HUES48 (cell line): ENCODE data around the gene RPS19.

Experiments
- H3K27ac ChIP-seq: one replicate; pipeline ENCODE4 v1.7.0; 2013; ENCODE audit warnings: low read depth, low read length, inconsistent platforms
- H3K27me3 ChIP-seq: 2 replicates; pipeline ENCODE4 v1.6.1; 2013; ENCODE audit warnings: mild to moderate bottlenecking, low read length; ENCODE audit not compliant: control insufficient read depth, insufficient read depth
- H3K36me3 ChIP-seq: 2 replicates; pipeline ENCODE4 v1.6.1; 2013; ENCODE audit warnings: low read length; ENCODE audit not compliant: control insufficient read depth, insufficient read depth
- H3K4me1 ChIP-seq: 2 replicates; pipeline ENCODE4 v1.6.1; 2013; ENCODE audit warnings: mild to moderate bottlenecking, low read length; ENCODE audit not compliant: control insufficient read depth, insufficient read depth
- H3K4me3 ChIP-seq: 2 replicates; pipeline ENCODE4 v1.5.1; 2013; ENCODE audit warnings: mild to moderate bottlenecking, low read depth, low read length
- H3K9ac ChIP-seq: 2 replicates; pipeline ENCODE4 v1.6.1; 2013; ENCODE audit warnings: mild to moderate bottlenecking, low read depth, low read length, moderate library complexity
- H3K9me3 ChIP-seq: 2 replicates; pipeline ENCODE4 v1.6.1; 2013; ENCODE audit warnings: low read length; ENCODE audit not compliant: control insufficient read depth, insufficient read depth

RPS19 gene

DNA sequence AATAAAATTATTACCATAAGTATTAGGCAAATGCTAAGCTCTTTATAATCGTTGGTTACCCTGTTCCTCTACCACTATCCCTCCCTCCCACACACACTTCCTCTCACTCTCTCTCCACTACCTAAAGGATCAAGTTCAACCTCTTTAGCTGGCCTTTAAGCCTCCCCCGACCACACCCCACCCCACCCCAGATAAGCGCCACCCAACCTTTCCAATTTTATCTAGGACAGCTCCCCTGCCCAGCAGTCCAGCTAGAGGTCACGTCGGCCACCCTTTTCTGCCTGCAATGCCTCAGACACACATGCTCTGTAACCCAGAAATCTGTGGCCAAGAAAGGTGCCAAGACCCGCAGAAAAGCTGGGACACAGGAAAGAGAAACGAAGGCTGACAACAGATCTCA, 16.7 kb upstream of the RPS19 start:
- H3K9me3 ChIP-seq = no peaks in the 10 kb centered on the region
- no peak overlapping the region for H3K9ac ChIP-seq
- no peaks in the 10 kb centered on the region for H3K36me3 ChIP-seq
- no peak overlapping the region for H3K27ac ChIP-seq
- no peaks in the 10 kb centered on the region for H3K27me3 ChIP-seq
- no peak overlapping the region for H3K4me3 ChIP-seq
- no peaks in the 10 kb centered on the region for H3K4me1 ChIP-seq

DNA sequence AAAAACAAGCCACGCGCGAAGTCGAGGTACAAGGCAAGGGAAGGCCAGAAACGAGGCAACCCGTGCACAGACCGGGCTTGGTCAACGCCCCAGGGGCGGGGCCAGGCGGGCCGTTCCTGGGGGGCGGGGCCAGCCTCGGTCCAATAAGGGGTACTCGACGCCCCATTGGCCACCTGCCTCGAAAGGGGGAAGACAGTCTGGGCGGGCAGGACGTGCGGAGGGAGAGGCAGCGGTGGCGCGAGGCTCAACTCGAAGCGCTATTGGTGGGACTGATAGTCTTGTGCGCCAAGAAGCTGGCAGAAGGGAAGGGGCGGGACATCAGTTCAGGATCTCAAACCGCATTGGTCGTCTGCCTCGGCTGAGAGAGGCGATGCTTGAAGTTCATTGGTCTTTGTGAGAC, 15.5 kb upstream of the RPS19 start, which contains the start of gene LYPD4:
TSS of gene LYPD4 (minus strand) at position 83 of the 400 bp plus-strand sequence. CDS start 5,398 bp downstream, outside the sequence.
- Histone ChIP-seq H3K27ac (no peak within 1 kb of the TSS), H3K4me1 (no peaks in the 10 kb centered on the region), H3K4me3 (no peak within 1 kb of the TSS), H3K27me3 (no peaks in the 10 kb centered on the region), H3K36me3 (no peaks in the 10 kb centered on the region), H3K9ac (no peak within 1 kb of the TSS), H3K9me3 (no peaks in the 10 kb centered on the region)

DNA sequence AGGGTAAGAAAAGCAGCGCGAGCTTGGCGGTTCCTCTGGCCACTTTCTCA, 15.2 kb upstream of the RPS19 start, which contains the start of gene DMRTC2:
TSS of gene DMRTC2 (plus strand) at position 42 of the 50 bp plus-strand sequence. CDS start 2,387 bp downstream, outside the sequence.
- Histone ChIP-seq H3K27me3 (no peaks in the 10 kb centered on the region), H3K9ac (no peak within 1 kb of the TSS), H3K36me3 (no peaks in the 10 kb centered on the region), H3K9me3 (no peaks in the 10 kb centered on the region), H3K4me1 (no peaks in the 10 kb centered on the region), H3K27ac (no peak within 1 kb of the TSS), H3K4me3 (no peak within 1 kb of the TSS)

- Histone ChIP-seq H3K27me3 (no peaks in the 10 kb centered on the region), H3K4me3 (no peak overlapping the region), H3K9ac (no peak overlapping the region), H3K27ac (no peak overlapping the region), H3K36me3 (no peaks in the 10 kb centered on the region), H3K4me1 (no peaks in the 10 kb centered on the region), H3K9me3 (no peaks in the 10 kb centered on the region)
These were observed 14.9 kb upstream of the RPS19 start for GRCh38 chr19:41845051-41845590.

GRCh38 chr19:41847351-41848105, 12.5 kb upstream of the RPS19 start:
- Histone ChIP-seq H3K9me3 (no peaks in the 10 kb centered on the region), H3K4me3 (no peak overlapping the region), H3K36me3 (no peaks in the 10 kb centered on the region), H3K9ac (no peak overlapping the region), H3K27ac (no peak overlapping the region), H3K27me3 (no peaks in the 10 kb centered on the region; the same call in 1 of the 2 replicates), H3K4me1 (peaks cover 4% of the 10 kb centered on the region; the same call in 1 of the 2 replicates)

- no peaks in the 10 kb centered on the region for H3K9me3 ChIP-seq
- peaks cover 4% of the 10 kb centered on the region; the same call in 1 of the 2 replicates for H3K4me1 ChIP-seq
- H3K4me3 ChIP-seq = no peak overlapping the region
- H3K9ac ChIP-seq = no peak overlapping the region
- H3K36me3 ChIP-seq = no peaks in the 10 kb centered on the region
- no peak overlapping the region for H3K27ac ChIP-seq
- no peaks in the 10 kb centered on the region; the same call in 1 of the 2 replicates for H3K27me3 ChIP-seq
These were observed 11.4 kb upstream of the RPS19 start for GRCh38 chr19:41848666-41849065.

- Histone ChIP-seq H3K27me3 (no peaks in the 10 kb centered on the region; the same call in 1 of the 2 replicates), H3K4me1 (peaks cover 4% of the 10 kb centered on the region; the same call in 1 of the 2 replicates), H3K36me3 (no peaks in the 10 kb centered on the region), H3K27ac (no peak overlapping the region), H3K4me3 (no peak overlapping the region), H3K9me3 (no peaks in the 10 kb centered on the region), H3K9ac (no peak overlapping the region)
These were observed 11.0 kb upstream of the RPS19 start for GRCh38 chr19:41849067-41849466.

- H3K4me3 ChIP-seq = no peak overlapping the region
These were observed 9.7 kb upstream of the RPS19 start for GRCh38 chr19:41850381-41850780.

GRCh38 chr19:41851456-41851855, 8.6 kb upstream of the RPS19 start:
- H3K27ac ChIP-seq = no peak overlapping the region
- H3K4me3 ChIP-seq = no peak overlapping the region
- H3K27me3 ChIP-seq = no peaks in the 10 kb centered on the region; the same call in 1 of the 2 replicates
- H3K4me1 ChIP-seq = peaks cover 4% of the 10 kb centered on the region; the same call in 1 of the 2 replicates
- no peaks in the 10 kb centered on the region for H3K9me3 ChIP-seq
- no peak overlapping the region for H3K9ac ChIP-seq
- no peaks in the 10 kb centered on the region for H3K36me3 ChIP-seq

More at GRCh38 chr19:41850381-41850780, 9.7 kb upstream of the RPS19 start:
- Histone ChIP-seq H3K9ac (no peak overlapping the region), H3K27ac (no peak overlapping the region), H3K4me1 (peaks cover 4% of the 10 kb centered on the region; the same call in 1 of the 2 replicates), H3K27me3 (no peaks in the 10 kb centered on the region; the same call in 1 of the 2 replicates), H3K36me3 (no peaks in the 10 kb centered on the region), H3K9me3 (no peaks in the 10 kb centered on the region)

GRCh38 chr19:41853344-41853743, 6.7 kb upstream of the RPS19 start:
- Histone ChIP-seq H3K36me3 (no peaks in the 10 kb centered on the region), H3K27ac (no peak overlapping the region), H3K9me3 (no peaks in the 10 kb centered on the region), H3K4me1 (peaks cover 4% of the 10 kb centered on the region; the same call in 1 of the 2 replicates), H3K9ac (no peak overlapping the region), H3K4me3 (no peak overlapping the region), H3K27me3 (no peaks in the 10 kb centered on the region; the same call in 1 of the 2 replicates)

GRCh38 chr19:41853768-41854167, 6.3 kb upstream of the RPS19 start:
- H3K27ac ChIP-seq = no peak overlapping the region
- H3K4me1 ChIP-seq = peaks cover 4% of the 10 kb centered on the region; the same call in 1 of the 2 replicates
- no peak overlapping the region for H3K9ac ChIP-seq
- H3K4me3 ChIP-seq = no peak overlapping the region
- H3K9me3 ChIP-seq = no peaks in the 10 kb centered on the region
- no peaks in the 10 kb centered on the region; the same call in 1 of the 2 replicates for H3K27me3 ChIP-seq
- no peaks in the 10 kb centered on the region for H3K36me3 ChIP-seq
